Neural crest cell (in vitro differentiated cells): ENCODE data around the gene SPHK1. TPM values are rescaled to one million over a fixed set of nuclear protein-coding genes. Genes with fewer than 3 reads are reported as not detected.

Experiments used
- DNase-seq: peaks from one replicate; pipeline ENCODE4 v3.0.0; 2021; ENCODE audit warnings: low read depth, mixed read lengths, low spot score
- H3K27ac Mint-ChIP-seq: one replicate; pipeline ENCODE4 v1.8.0; 2021; ENCODE audit warnings: mild to moderate bottlenecking, mixed read lengths; ENCODE audit not compliant: unreplicated experiment
- H3K27me3 Mint-ChIP-seq: 2 replicates; pipeline ENCODE4 v1.8.0; 2021; ENCODE audit warnings: low read depth, mild to moderate bottlenecking, mixed read lengths
- H3K36me3 Mint-ChIP-seq: 2 replicates; pipeline ENCODE4 v1.8.0; 2021; ENCODE audit warnings: low read depth, mild to moderate bottlenecking, mixed read lengths
- H3K4me1 Mint-ChIP-seq: 2 replicates; pipeline ENCODE4 v1.8.0; 2021; ENCODE audit warnings: mixed read lengths
- H3K4me3 Mint-ChIP-seq: one replicate; pipeline ENCODE4 v1.8.0; 2021; ENCODE audit warnings: mild to moderate bottlenecking, mixed read lengths
- H3K9me3 Mint-ChIP-seq: 2 replicates; pipeline ENCODE4 v1.8.0; 2021; ENCODE audit warnings: mixed read lengths
- total RNA-seq: library from RNA; stranded (reverse); gene quantifications from 2 replicates; pipeline ENCODE4 v1.2.1, GENCODE V29; 2021
- TF ChIP-seq, protein P1 (sequence below): fragments of 200-600 bp; sonication (generic); conservative IDR thresholded peaks from 2 replicates; pipeline ENCODE4 v1.5.0; 2021; ENCODE audit warnings: antibody characterized with exemption, mild to moderate bottlenecking

Gene SPHK1
- total RNA-seq, 1 donor from 2014 or later = 21.1 TPM

DNA sequence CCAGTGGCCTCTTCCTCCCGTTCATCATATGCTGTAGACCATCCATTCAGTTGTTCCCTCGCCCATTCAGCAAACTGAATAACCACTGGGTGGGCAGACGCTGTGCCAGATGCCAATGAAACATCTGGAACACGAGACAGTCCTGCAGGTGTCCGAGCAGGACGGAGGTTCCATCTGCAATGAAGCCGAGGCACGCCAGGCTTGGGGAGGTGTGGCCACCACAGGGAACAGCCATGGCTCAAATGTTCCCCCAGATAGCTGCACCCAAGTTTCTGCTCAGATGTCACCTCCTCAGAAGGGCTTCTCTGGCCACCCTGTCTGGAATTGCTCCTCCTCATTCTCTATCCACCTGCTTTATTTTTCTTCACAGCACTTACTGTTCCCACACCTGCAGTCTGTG is 38.0 kb downstream of the SPHK1 start:
- DNase-seq = no peak
- H3K4me3 Mint-ChIP-seq = no peak overlapping the region
- no peak overlapping the region for H3K27ac Mint-ChIP-seq

DNA sequence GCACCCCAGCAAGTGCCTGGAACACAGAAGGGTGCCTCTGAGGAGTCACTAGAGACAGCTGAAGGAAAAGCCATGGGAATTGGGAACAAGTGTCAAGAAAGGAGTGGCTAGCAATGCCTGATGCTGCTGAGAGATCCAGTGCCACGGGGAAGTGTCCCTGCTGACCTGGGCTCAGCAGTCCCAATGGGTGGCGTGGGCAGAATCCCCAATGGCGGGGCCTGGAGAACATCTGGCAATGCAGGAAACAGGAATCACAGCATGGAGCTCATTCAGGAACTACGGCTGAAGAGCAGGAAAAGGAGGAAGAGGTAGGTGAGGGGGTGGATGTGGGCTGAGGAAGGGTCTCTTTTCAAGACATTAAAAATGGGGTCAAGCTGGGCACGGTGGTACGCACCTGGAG is 38.5 kb downstream of the SPHK1 start:
- Mint-ChIP-seq H3K27me3 (no peaks in the 10 kb centered on the region), H3K4me3 (no peak overlapping the region), H3K27ac (peak overlapping the region; percentile 85), H3K9me3 (no peaks in the 10 kb centered on the region), H3K4me1 (peaks cover 19% of the 10 kb centered on the region), H3K36me3 (peaks cover 4% of the 10 kb centered on the region)
- no peak for DNase-seq
- TF ChIP-seq, protein P1, sequence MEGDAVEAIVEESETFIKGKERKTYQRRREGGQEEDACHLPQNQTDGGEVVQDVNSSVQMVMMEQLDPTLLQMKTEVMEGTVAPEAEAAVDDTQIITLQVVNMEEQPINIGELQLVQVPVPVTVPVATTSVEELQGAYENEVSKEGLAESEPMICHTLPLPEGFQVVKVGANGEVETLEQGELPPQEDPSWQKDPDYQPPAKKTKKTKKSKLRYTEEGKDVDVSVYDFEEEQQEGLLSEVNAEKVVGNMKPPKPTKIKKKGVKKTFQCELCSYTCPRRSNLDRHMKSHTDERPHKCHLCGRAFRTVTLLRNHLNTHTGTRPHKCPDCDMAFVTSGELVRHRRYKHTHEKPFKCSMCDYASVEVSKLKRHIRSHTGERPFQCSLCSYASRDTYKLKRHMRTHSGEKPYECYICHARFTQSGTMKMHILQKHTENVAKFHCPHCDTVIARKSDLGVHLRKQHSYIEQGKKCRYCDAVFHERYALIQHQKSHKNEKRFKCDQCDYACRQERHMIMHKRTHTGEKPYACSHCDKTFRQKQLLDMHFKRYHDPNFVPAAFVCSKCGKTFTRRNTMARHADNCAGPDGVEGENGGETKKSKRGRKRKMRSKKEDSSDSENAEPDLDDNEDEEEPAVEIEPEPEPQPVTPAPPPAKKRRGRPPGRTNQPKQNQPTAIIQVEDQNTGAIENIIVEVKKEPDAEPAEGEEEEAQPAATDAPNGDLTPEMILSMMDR = no peak

More for the DNA sequence above, 38.0 kb downstream of the SPHK1 start:
- H3K4me1 Mint-ChIP-seq = peaks cover 22% of the 10 kb centered on the region
- TF ChIP-seq, protein P1 = no peak
- no peaks in the 10 kb centered on the region for H3K9me3 Mint-ChIP-seq
- no peaks in the 10 kb centered on the region for H3K27me3 Mint-ChIP-seq
- peaks cover 7% of the 10 kb centered on the region for H3K36me3 Mint-ChIP-seq

DNA sequence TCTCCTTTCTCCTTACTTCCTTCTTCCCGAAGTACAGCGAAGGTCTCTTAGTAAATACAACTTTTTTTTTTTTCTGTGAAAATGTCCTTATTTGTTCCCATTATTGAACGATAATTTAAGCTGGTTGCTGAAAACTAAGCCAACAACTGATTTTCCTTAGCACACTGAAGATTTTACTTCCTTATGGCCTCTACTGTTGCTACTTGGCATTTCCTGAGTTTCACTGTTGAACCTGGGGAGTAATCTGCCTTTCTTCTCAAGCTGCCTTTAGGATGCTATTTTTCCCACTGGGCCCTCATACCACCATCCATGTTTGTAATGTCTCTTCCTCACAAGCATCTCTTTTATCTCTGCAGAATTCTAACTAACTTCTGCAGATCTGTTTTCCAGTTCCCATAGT is 42.4 kb downstream of the SPHK1 start:
- TF ChIP-seq, protein P1 = no peak
- Mint-ChIP-seq H3K9me3 (no peaks in the 10 kb centered on the region), H3K27ac (no peak overlapping the region), H3K36me3 (peaks cover 4% of the 10 kb centered on the region), H3K27me3 (no peaks in the 10 kb centered on the region), H3K4me1 (peaks cover 21% of the 10 kb centered on the region), H3K4me3 (no peak overlapping the region)
- DNase-seq = no peak

DNA sequence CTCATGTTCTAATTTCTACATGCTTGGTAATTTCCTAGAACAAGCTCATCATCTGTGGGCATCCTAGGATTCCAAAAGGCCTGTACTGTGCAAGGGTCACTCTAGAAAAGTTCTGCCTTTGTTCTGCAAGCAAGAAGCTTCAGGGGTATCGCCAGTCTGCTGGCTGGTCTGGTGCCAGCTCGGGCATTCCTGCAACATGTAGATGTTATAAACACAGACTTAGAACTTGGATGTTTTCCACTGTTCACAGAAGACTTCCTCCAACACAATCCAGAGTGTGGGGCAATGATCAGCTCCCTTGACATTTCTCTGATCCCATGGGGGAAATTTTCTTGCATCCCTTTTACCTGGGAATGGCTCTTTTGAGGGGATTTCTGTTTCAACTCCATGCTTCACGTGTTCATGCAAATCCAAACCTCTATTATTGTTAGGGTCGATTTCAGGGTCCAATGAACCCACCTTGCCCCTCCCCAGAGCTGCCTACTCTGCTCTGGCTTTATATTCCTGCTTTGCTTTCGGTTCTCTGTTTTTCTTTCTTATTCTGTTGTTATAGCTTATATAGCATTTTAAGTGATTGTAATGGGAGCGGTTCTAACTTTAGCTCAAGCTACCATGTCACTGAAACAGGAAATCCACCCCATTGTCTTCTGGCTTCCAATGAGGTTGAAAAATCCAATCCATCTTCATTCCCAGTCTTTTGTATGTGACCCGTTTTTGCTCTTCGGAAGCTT is 43.3 kb downstream of the SPHK1 start:
- TF ChIP-seq, protein P1 = no peak
- Mint-ChIP-seq H3K36me3 (peaks cover 3% of the 10 kb centered on the region), H3K9me3 (no peaks in the 10 kb centered on the region), H3K4me3 (no peak overlapping the region), H3K27me3 (no peaks in the 10 kb centered on the region), H3K4me1 (peaks cover 29% of the 10 kb centered on the region), H3K27ac (no peak overlapping the region)
- no peak for DNase-seq

DNA sequence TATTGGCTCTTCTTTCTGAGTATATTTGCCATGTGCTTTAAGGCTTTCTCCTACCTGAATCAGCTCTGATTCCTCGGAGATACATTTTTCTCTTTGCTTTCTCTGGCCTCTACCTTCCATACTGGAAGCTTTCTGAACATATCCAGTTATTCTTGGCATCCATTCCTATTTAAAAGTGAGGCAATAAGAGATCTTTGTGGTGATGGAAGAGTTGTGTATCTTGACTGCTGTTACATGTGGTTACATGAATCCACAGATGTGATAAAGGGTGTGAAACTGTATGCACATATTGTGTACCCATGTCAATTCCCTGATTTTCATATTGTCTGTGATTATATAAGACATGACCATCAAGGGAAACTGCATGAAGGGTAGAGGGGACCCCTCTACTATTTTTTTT is 44.1 kb downstream of the SPHK1 start:
- no peaks in the 10 kb centered on the region for H3K27me3 Mint-ChIP-seq
- TF ChIP-seq, protein P1 = no peak
- H3K4me1 Mint-ChIP-seq = peaks cover 26% of the 10 kb centered on the region
- H3K27ac Mint-ChIP-seq = peak overlapping the region; percentile 13
- DNase-seq = no peak
- peaks cover 2% of the 10 kb centered on the region for H3K36me3 Mint-ChIP-seq
- H3K4me3 Mint-ChIP-seq = no peak overlapping the region
- H3K9me3 Mint-ChIP-seq = no peaks in the 10 kb centered on the region
